Activated CD4-positive, alpha-beta T cell treated with anti-CD3 and anti-CD28 coated beads for 24 hours (primary cell): ENCODE results near the gene CAPN2.

Experiments used
- DNase-seq, 2 donors: peaks; one replicate each; pipeline ENCODE4 v3.0.0-alpha.2; 2020; ENCODE audit warnings: low read depth in 2 of 2

CAPN2 gene

DNA sequence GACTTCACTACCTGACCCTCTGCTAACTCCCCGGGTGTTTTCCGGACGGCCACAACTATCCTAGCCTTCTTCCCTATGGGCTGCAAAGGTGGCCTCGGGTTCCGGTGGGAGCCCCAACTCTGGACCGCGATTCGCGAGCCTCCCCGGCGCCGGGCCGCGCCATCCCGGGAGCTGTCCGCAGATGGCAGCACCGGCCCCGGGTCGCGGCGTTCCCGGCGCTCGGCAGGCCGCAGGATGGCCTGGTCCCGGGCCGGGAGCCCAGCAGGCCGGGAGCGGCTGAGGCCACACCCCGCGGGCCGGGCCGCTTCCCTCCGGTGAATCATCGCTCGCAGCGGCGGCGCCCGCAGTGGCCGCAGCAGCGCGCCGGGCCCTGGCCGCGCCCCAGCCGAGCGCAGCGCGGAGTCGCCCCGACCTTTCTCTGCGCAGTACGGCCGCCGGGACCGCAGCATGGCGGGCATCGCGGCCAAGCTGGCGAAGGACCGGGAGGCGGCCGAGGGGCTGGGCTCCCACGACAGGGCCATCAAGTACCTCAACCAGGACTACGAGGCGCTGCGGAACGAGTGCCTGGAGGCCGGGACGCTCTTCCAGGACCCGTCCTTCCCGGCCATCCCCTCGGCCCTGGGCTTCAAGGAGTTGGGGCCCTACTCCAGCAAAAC, at the start of gene CAPN2:
CAPN2 (plus strand) TSS at position 346 of the 656 bp plus-strand sequence; CDS start at position 448, 102 bp downstream.
- DNase-seq = peak in 1 of 2 donors; percentile 50

DNA sequence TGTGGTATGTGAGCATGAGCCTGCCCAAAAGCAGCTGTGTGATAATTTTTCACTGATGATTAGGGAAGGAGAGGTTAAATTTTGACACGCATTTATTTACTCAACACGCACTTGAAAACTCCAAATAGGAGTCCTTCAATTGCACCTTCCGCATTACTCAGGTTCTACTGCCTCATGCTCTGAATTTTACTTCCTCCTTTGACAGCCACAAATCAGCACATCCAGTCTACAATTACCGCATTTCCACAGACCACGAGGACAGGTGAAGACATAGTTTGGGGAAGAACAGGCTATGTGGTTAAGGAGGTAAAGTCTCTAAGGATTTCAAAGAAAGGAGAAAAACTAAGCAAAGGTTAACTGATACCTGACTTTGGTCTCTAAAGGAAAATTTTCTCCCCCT, 49.4 kb upstream of the CAPN2 start:
- no peak for DNase-seq

DNA sequence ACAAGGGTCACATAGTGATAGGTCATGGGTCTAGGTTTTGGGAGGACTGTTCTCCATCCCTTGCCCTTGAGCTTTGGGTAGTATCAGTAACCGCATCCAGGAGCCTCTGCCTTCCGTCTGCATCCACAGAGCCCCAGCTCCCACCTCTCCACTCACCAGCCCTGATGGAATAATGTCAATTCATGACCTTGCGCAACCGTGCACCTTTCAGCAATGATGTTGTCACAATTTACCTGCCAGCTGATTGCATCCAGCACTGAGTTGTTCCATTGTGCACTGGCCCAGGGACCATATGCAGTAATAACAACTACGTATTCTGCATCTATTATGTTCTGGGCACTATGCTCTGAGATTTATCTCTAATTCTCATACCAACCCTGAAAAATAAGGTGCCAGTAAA, 48.2 kb upstream of the CAPN2 start:
- DNase-seq = no peak

- no peak for DNase-seq
Measured at GRCh38 chr1:223665592-223666312, 46.6 kb upstream of the CAPN2 start, which contains the start of gene CAPN8. Gene CAPN8, minus strand, starts transcription at chr1:223665701. Its CDS starts 55 bp downstream, at chr1:223665646.

GRCh38 chr1:223667484-223668182, 44.7 kb upstream of the CAPN2 start:
- DNase-seq = no peak

- DNase-seq = no peak
Measured at GRCh38 chr1:223669003-223669795, 43.1 kb upstream of the CAPN2 start.

DNA sequence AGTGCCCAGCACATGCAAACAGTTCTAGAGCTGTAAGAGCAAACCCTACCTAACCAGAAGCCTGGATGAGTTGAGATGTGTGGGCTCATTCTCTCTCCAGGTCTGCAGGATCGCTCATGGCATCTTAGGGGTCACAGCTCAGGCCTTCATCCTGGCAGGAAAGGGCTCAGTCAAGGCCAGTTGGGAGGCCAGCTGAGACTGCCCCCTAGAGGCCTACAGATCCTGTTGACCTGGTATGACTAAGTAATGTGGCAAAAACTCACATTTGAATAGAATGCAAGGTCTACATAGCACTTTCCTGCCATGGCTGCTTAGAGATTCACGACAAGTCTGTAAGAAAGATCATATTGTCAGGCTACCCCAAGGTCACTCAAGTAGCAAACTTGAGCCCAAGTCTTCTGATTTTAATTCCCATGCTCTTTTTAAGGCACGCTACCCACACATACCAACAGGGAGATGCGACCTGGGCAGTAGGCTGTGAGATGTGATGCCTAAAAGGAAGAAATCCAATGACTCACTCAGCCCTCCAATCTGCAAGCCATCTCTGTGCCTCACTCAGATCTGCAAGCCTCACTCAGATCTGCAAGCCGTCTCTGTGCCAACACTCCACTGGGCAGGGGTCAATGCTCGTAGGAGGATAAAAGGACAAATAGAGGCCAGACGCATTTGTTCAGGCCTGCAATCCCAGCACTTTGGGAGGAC, 41.7 kb upstream of the CAPN2 start:
- DNase-seq = no peak

DNA sequence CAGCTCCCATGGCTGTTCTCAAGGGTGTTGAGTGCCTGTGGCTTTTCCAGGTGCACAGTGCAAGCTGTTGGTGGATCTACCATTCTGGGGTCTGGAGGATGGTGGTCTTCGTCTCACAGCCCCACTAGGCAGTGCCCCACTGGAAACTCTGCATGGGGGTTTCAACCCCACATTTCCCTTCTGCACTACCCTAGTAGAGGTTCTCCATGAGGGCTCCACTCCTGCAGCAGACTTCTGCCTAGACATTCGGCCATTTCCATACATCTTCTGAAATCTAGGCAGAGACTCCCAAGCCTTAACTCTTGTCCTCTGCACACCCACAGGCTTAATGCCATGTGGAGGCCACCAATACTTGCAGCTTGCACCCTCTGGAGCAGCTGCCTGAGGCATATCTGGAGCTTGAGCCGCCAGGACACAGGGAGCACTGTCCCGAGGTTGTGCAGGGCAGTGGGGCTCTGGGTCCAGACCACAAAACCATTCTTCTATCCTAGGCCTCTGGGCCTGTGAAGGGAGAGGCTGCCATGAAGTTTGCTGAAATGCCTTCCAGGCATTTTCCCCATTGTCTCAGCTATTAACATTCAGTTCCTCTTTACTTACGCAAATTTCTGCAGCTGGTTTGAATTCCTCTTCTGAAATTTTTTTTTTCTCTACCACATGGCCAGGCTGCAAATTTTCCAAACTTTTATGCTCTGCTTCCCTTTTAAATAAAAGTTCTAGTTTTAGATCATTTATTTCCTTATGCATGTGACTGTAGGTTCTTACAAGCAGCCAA, 38.0 kb upstream of the CAPN2 start:
- DNase-seq = no peak

DNA sequence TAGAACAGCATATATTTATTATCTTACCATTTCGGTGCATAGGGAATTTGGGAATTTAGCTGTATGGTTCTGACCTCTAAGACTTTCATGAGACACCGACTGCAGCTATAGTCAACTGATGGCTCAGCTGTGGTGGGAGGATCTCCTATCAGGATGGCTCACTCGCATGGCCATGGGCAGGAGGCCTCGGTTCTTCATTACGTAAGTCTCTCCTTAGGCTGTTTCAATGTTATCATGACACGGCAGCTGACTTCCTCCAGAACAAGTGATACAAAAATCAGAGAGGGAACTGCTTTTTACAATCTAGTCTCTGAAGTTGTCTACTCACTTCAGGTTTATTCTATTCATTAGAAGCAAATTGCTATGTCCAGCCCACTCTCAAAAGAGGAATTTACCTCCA, 33.5 kb upstream of the CAPN2 start:
- DNase-seq = no peak

DNA sequence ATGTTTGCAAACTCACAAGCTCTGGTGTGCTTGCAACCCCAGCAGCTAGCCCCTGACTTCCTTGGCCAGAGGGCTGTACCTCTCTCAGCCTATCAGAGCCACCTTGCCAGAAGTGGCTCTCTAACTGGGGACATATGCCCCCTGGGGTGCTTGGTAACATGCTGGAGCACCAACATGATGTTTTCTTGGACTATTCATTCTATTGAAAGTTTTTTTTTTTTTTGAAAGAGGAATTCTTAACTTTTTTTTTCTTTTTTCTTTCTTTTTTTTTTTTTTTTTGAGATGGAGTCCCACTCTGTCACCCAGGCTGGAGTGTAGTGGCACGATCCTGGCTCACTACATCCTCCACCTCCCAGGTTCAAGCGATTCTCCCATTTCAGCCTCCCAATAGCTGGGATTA, 32.2 kb upstream of the CAPN2 start:
- DNase-seq = no peak

GRCh38 chr1:223682502-223682901, 29.8 kb upstream of the CAPN2 start:
- no peak for DNase-seq

DNA sequence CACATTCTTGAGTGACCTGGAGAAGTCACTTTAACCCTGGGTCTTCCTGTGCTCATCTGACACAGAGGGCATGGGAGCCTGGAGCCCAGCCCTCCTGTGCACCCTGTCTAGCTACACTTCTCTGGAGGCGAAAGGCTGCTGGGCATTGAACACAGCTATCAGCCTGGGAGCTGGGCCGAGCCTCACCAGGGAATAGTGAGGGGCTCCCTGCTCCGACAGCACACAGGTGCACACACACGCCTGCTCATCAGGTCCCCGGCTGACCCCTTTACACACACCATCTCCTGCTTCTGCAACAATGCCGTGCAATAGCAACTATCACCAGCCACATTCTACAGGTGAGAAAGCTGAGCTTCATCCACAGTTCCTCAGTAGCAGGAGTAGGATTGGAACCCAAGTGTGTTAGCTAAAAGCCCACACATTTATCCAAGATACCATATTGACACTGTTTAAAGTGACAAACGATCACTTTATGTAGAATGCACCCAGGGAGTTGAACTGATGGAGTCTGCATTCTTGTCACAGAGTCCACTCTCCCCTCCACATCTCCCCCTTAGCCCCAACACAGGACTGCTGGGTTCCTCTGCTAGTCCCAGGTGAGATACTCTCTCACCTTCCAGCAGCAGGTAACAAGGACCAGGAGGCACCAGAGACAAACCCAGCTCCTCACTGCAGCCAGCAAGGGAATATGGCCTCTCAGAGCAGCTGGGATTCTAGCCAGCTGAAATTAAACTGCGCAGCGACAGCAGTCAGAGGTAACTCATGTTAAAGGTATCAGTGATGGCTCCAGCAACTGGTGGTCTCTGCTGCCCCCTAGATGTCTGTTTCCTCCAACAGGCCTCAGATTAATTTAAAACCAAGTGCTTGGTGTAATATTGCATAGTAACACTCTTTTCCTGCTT, 28.5 kb upstream of the CAPN2 start:
- peak; percentile 38 to 52 for DNase-seq

DNA sequence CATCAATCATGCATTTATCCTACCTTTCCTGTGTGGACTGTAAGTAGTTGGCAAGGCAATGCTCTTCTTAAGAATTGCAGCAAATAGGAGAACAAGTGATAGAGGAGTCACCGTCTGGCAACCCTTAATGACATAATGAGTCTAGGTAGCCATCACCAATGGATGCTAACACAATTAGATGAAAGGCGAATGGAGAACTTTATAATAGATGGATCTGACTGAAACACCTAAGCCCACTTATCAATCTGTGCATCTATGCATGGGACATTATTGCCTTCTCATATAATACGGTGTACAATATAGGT, 27.9 kb upstream of the CAPN2 start:
- no peak for DNase-seq

- DNase-seq = no peak
Measured at GRCh38 chr1:223691121-223691520, 21.2 kb upstream of the CAPN2 start.

DNA sequence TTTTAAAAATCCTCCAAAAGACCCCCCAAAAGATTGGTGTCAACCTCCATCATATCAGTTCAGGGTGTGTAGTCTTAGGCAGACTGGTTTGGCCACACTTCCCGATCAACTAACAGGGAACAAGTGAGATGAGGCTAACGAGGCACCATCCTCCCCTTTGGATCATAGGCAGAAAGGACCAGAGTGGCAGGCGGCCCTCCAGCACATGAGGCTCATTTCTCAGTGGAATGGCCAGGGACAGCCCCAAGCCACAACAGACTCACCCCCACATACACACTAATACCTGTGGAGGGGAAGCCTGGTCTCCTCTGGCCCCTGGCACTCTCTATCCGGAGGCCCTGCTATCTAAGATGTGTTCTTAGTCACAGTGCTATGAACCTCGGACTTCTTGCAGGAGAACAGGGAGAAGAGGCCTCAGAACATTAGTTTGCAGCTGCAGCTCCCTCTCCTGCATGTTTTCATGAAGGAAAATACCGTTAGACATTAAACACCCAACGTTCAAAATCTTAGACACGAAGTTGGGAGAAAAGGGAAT, 17.3 kb upstream of the CAPN2 start:
- DNase-seq = no peak

DNA sequence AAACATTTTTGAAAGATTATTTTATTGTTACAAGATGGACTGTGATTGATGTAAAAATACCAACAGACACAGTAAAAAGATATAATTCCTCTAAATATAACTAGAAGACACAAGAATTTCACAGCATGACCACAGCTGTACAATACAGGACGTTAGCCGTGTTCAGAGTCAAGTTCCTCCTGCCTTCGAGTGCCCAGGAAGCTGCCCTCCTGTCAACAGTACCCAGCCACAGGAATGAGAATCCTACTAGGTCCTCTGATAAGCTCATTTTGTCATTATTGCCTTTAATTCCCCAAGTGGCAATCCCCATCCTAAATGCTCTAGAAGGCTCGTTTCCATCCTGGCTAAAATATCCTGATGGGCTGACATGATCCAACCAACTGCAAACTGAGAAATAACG, 16.4 kb upstream of the CAPN2 start:
- no peak for DNase-seq

DNA sequence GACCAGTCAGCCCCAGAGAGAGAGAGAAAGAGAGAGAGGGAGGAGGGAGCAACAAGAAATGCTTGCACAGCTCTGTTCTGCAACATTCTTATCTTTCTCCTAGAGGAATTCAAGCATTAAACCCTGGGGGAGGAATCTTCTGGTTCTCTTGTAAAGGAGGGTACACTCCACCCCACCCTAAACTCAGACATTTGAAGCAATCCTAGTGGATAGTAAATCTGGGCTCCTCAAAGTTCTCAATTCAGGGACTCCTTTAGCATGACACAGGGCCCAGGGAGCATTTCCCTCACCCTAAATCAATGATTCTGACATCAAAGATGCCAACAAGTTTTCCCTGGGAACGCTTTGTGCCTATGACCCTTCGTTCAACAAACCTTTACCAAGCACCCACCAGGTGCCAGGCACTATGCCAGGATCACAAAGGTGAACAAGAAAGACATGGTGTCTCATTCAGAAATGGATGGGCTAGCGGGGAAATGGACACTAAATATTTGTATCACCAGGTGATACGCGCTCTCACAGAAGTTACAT, 11.9 kb upstream of the CAPN2 start:
- no peak for DNase-seq

DNA sequence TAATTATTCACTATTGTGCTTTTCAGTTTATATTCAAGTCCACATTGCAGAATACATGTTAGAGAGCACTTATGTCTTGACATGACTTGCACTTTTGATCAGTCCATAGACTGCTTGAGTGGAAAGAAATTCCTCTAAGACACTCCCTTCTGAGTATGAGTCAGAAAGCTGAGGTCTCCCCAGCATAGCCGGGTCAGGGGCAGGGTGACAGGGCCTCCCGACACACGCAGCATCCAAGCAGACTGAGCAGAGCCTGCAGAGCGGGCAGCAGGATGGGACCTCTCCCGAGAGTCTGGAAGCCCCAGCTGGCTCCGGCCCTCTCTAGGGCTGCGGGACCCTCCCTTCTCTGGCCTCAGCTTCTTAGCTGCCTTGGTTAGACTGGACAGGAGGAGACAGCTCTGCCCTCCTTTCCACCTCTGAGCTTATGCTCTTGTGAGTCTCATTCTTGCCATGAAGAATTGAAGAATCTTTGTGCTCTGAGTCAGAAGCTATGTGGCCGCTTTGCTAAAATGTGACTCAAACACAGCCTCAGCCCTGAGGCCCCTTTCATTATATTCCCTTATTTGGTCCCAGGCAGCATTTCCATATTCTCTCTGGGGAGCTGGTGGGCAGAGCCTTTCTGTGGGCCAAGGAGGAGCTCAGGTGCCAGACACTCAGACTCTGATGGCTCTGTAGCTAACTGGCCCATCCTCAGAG, 11.2 kb upstream of the CAPN2 start:
- no peak for DNase-seq
